Neural progenitor cell (in vitro differentiated cells): ENCODE measurements around the gene EDN1. TPM values are rescaled to one million over a fixed set of nuclear protein-coding genes. Genes with fewer than 3 reads are reported as not detected.
A peak's percentile ranks its signal among the peaks of the same experiment; 100 is the strongest.

Experiments
- DNase-seq: peaks from one replicate; pipeline ENCODE4 v3.0.0-alpha.2; 2016; ENCODE audit warnings: low spot score
- H2AFZ ChIP-seq: fragments of 200-600 bp; sonication (generic); replicated peaks from 2 replicates; pipeline ENCODE4 v1.6.1; 2016; ENCODE audit warnings: antibody characterized with exemption
- H3F3A ChIP-seq: fragments of 200-600 bp; sonication (generic); 2 replicates; pipeline ENCODE4 v1.6.1; 2016; ENCODE audit warnings: antibody characterized with exemption, low read depth
- H3K27ac ChIP-seq: fragments of 200-600 bp; sonication (generic); 2 replicates; pipeline ENCODE4 v1.5.1; 2016; ENCODE audit warnings: mild to moderate bottlenecking
- H3K27me3 ChIP-seq: fragments of 200-600 bp; sonication (generic); 2 replicates; pipeline ENCODE4 v1.6.1; 2016; ENCODE audit warnings: mild to moderate bottlenecking, moderate library complexity
- H3K36me3 ChIP-seq: fragments of 200-600 bp; sonication (generic); 2 replicates; pipeline ENCODE4 v1.5.1; 2016
- H3K4me1 ChIP-seq: fragments of 200-600 bp; sonication (generic); 2 replicates; pipeline ENCODE4 v1.6.1; 2016; ENCODE audit warnings: mixed run types
- H3K4me2 ChIP-seq: fragments of 200-600 bp; sonication (generic); 2 replicates; pipeline ENCODE4 v1.6.1; 2016
- H3K4me3 ChIP-seq: fragments of 200-600 bp; sonication (generic); 2 replicates; pipeline ENCODE4 v1.5.1; 2016
- H3K79me2 ChIP-seq: fragments of 200-600 bp; sonication (generic); 2 replicates; pipeline ENCODE4 v1.6.1; 2016; ENCODE audit warnings: low read depth
- H3K9ac ChIP-seq: fragments of 200-600 bp; sonication (generic); 2 replicates; pipeline ENCODE4 v1.6.1; 2016
- H3K9me3 ChIP-seq: fragments of 200-600 bp; sonication (generic); 2 replicates; pipeline ENCODE4 v1.5.1; 2016; ENCODE audit warnings: low read depth
- H4K20me1 ChIP-seq: fragments of 200-600 bp; sonication (generic); 2 replicates; pipeline ENCODE4 v1.6.1; 2016; ENCODE audit warnings: low read depth
- H3K27ac Mint-ChIP-seq: 3 replicates; pipeline ENCODE4 v1.8.0; 2021; ENCODE audit warnings: mixed read lengths
- H3K27me3 Mint-ChIP-seq: 2 replicates; pipeline ENCODE4 v1.8.0; 2022; ENCODE audit warnings: low read depth, mild to moderate bottlenecking, inconsistent platforms, moderate library complexity, mixed read lengths; ENCODE audit not compliant: insufficient read depth
- H3K36me3 Mint-ChIP-seq: 3 replicates; pipeline ENCODE4 v1.8.0; 2021; ENCODE audit warnings: mixed read lengths
- H3K4me1 Mint-ChIP-seq: 3 replicates; pipeline ENCODE4 v1.8.0; 2021; ENCODE audit warnings: mixed read lengths
- H3K4me3 Mint-ChIP-seq: 3 replicates; pipeline ENCODE4 v1.8.0; 2021; ENCODE audit warnings: mild to moderate bottlenecking, moderate library complexity, mixed read lengths
- H3K9me3 Mint-ChIP-seq: 3 replicates; pipeline ENCODE4 v1.8.0; 2020; ENCODE audit warnings: mixed read lengths
- CTCF ChIP-seq: fragments of 200-600 bp; sonication (generic); IDR thresholded peaks from 2 replicates; pipeline ENCODE4 v1.5.1; 2017; ENCODE audit warnings: antibody characterized with exemption, mild to moderate bottlenecking
- EZH2 ChIP-seq: fragments of 200-600 bp; sonication (generic); IDR thresholded peaks from 2 replicates; pipeline ENCODE4 v1.6.1; 2017; ENCODE audit warnings: antibody characterized with exemption, mild to moderate bottlenecking, moderate library complexity
- EZH2phosphoT487 ChIP-seq: fragments of 200-600 bp; sonication (generic); IDR thresholded peaks from 2 replicates; pipeline ENCODE4 v1.6.1; 2017; ENCODE audit warnings: antibody characterized with exemption
- total RNA-seq: library from RNA; depleted of rRNA; stranded (reverse); fragments of >200 nt; gene quantifications from 2 replicates; pipeline ENCODE4 v1.2.3, GENCODE V29; 2015; ENCODE audit warnings: low replicate concordance

EDN1 gene
- total RNA-seq, 1 donor from 2014 or later, result 2.9 TPM

- H3K4me2 ChIP-seq, result no peak overlapping the region
- H3K4me3 ChIP-seq, result no peak overlapping the region
- Mint-ChIP-seq H3K9me3 (no peaks in the 10 kb centered on the region), H3K4me1 (peaks cover 17% of the 10 kb centered on the region), H3K27me3 (peaks cover 4% of the 10 kb centered on the region), H3K27ac (no peak overlapping the region), H3K36me3 (no peaks in the 10 kb centered on the region), H3K4me3 (no peak overlapping the region)
- H4K20me1 ChIP-seq, result no peaks in the 10 kb centered on the region
- H3K27ac ChIP-seq, result no peak overlapping the region
- peaks cover 6% of the 10 kb centered on the region for H3K27me3 ChIP-seq
- no peak overlapping the region for H3K9ac ChIP-seq
- no peaks in the 10 kb centered on the region for H3K79me2 ChIP-seq
- TF ChIP-seq EZH2phosphoT487, result no peak
- no peak for TF ChIP-seq CTCF
- no peak for TF ChIP-seq EZH2
- peaks cover 13% of the 10 kb centered on the region for H3F3A ChIP-seq
- peaks cover 20% of the 10 kb centered on the region for H3K4me1 ChIP-seq
- no peaks in the 10 kb centered on the region for H3K9me3 ChIP-seq
- no peak for DNase-seq
- no peak overlapping the region for H2AFZ ChIP-seq
- no peaks in the 10 kb centered on the region for H3K36me3 ChIP-seq
These were observed 5.5 kb downstream of the EDN1 start for GRCh38 chr6:12295558-12296254.

DNA sequence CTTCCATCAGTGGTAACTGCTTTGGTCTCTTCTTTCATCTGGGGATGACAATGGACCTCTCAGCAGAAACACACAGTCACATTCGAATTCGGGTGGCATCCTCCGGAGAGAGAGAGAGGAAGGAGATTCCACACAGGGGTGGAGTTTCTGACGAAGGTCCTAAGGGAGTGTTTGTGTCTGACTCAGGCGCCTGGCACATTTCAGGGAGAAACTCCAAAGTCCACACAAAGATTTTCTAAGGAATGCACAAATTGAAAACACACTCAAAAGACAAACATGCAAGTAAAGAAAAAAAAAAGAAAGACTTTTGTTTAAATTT is 6.1 kb downstream of the EDN1 start:
- Histone ChIP-seq H4K20me1 (no peaks in the 10 kb centered on the region), H2AFZ (no peak overlapping the region), H3K4me1 (peaks cover 15% of the 10 kb centered on the region), H3K79me2 (no peaks in the 10 kb centered on the region), H3K27ac (no peak overlapping the region), H3K27me3 (peaks cover 1% of the 10 kb centered on the region), H3K4me2 (no peak overlapping the region), H3K36me3 (no peaks in the 10 kb centered on the region), H3K9ac (no peak overlapping the region), H3K4me3 (no peak overlapping the region), H3K9me3 (no peaks in the 10 kb centered on the region), H3F3A (peaks cover 8% of the 10 kb centered on the region)
- DNase-seq, result no peak
- H3K9me3 Mint-ChIP-seq, result no peaks in the 10 kb centered on the region
- peaks cover 4% of the 10 kb centered on the region for H3K27me3 Mint-ChIP-seq
- peaks cover 15% of the 10 kb centered on the region for H3K4me1 Mint-ChIP-seq
- H3K27ac Mint-ChIP-seq, result peak overlapping the region; percentile 27
- H3K36me3 Mint-ChIP-seq, result no peaks in the 10 kb centered on the region
- H3K4me3 Mint-ChIP-seq, result no peak overlapping the region
- TF ChIP-seq EZH2 (no peak), EZH2phosphoT487 (no peak), CTCF (no peak)

- H3K4me1 Mint-ChIP-seq, result peaks cover 11% of the 10 kb centered on the region
- no peak overlapping the region for H3K4me3 ChIP-seq
- no peaks in the 10 kb centered on the region for H4K20me1 ChIP-seq
- no peak overlapping the region for H3K27ac ChIP-seq
- no peak overlapping the region for H3K27ac Mint-ChIP-seq
- no peaks in the 10 kb centered on the region for H3K9me3 ChIP-seq
- H2AFZ ChIP-seq, result no peak overlapping the region
- H3K27me3 Mint-ChIP-seq, result peaks cover 4% of the 10 kb centered on the region
- no peaks in the 10 kb centered on the region for H3K27me3 ChIP-seq
- H3K4me2 ChIP-seq, result no peak overlapping the region
- H3K36me3 ChIP-seq, result no peaks in the 10 kb centered on the region
- no peak overlapping the region for H3K4me3 Mint-ChIP-seq
- H3K9ac ChIP-seq, result no peak overlapping the region
- no peaks in the 10 kb centered on the region for H3K79me2 ChIP-seq
- no peaks in the 10 kb centered on the region for H3K36me3 Mint-ChIP-seq
- DNase-seq, result no peak
- peaks cover 11% of the 10 kb centered on the region for H3K4me1 ChIP-seq
- no peaks in the 10 kb centered on the region for H3K9me3 Mint-ChIP-seq
- peaks cover 6% of the 10 kb centered on the region for H3F3A ChIP-seq
- TF ChIP-seq CTCF (no peak), EZH2phosphoT487 (no peak), EZH2 (no peak)
These were observed 6.4 kb downstream of the EDN1 start for GRCh38 chr6:12296604-12297003.
